Caki2 (cell line): ENCODE measurements around the gene CLDN34. TPM values are rescaled to one million over a fixed set of nuclear protein-coding genes. Genes with fewer than 3 reads are reported as not detected.
A peak's percentile ranks its signal among the peaks of the same experiment; 100 is the strongest.

Experiments
- DNase-seq: peaks from one replicate; pipeline ENCODE4 v3.0.0-alpha.2; 2015; ENCODE audit warnings: low read depth
- in situ Hi-C: cut with HindIII; loops from 2 replicates; pipeline ENCODE4 v1.10.0; 2016; ENCODE audit warnings: low sequenced_read_pairs, low pct_unique_long_range_greater_than_20kb, mixed read lengths
- total RNA-seq: library from RNA; depleted of rRNA; stranded (reverse); fragments of >200 nt; shearing (Covaris generic); gene quantifications from 2 replicates; pipeline ENCODE4 v1.2.3, GENCODE V29; 2014; ENCODE audit warnings: low replicate concordance

CLDN34 gene
- total RNA-seq, 1 experiment from 2014 or later = not detected

DNA sequence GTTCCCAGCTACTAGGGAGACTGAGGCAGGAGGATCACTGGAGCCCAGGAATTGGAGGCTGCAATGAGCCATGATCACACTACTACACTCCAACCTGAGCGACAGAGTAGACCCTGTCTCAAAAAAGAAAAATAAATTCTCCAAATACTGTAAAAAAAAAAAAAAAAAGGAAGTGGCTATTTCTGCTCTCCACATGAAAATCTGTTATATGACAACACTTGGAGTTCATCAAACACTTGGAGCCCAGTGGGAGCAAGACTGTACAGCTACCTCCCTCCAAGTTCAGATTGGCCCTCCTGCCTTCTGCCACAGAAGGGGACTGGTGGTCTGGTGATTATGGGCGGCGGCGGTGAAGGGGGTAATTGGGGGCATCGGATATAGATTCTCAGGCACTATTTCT lies 9.0 kb upstream of the CLDN34 start:
- DNase-seq = no peak
- in situ Hi-C loops = no loop called here

DNA sequence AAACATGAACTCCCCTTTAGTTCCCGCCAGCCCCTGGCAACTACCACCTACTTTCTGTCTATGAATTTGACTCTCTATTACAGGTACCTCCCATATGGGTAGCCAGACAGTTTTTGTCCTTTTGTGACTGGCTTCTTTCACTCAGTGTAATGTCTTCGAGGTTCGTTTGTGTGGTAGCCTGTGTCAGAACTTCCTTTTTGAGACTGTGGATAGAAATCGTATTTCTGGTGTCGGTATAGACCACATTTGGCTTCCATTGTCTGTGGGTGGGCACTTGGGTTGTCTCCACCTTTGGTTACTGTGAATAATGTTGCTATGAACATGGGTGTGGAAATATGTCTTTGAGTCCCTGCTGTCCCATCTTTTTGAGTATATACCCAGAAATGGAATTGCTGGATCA lies 5.4 kb upstream of the CLDN34 start:
- in situ Hi-C loops = no loop called here
- no peak for DNase-seq

- in situ Hi-C loops = no loop called here
- DNase-seq = no peak
Measured at GRCh38 chrX:9977635-9978034, 10.5 kb downstream of the CLDN34 start.

DNA sequence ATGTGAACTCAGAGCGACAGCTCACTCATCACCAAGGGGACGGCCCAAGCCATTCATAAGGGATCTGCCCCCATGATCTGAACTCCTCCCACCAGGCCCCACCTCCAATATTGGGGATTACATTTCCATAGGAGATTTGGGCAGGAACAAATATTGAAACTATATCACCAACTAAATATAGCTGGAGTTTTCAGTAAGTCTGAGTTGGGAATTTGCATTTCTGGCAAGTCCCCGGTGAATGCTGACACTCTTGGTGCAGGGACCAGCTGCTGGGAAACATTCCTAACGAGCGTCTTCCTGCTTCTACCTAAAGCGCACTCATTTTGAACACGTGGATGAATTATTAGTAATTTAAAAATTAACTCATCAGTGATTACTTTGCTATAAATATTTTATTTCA lies 13.2 kb downstream of the CLDN34 start:
- in situ Hi-C loops = no loop called here

DNA sequence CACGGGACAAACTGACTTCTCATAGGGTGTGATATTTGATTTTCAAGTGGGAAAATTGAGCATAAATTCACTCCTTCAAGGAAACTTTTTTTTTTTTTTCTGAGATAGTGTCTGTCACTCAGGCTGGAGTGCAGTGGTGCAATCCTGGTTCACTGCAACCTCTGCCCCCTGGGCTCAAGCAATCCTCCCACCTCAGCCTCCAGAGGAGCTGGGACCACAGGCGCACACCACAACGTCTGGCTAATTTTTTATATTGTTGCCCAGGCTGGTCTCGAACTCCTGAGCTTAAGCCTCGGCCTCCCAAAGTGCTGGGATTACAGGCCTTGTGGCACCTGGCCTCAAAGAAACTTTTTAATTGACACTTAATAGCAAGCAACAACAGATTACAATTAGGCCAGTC lies 13.8 kb downstream of the CLDN34 start:
- in situ Hi-C loops = no loop called here
- DNase-seq = no peak

More for the DNA sequence above, 13.2 kb downstream of the CLDN34 start:
- DNase-seq = no peak

- in situ Hi-C loops = no loop called here
- no peak for DNase-seq
Measured at GRCh38 chrX:9983441-9983840, 16.3 kb downstream of the CLDN34 start.

- DNase-seq = no peak
- in situ Hi-C loops = no loop called here
Measured at GRCh38 chrX:9983846-9984245, 16.7 kb downstream of the CLDN34 start.

- in situ Hi-C loops = no loop called here
Measured at GRCh38 chrX:9988762-9989161, 21.6 kb downstream of the CLDN34 start.

GRCh38 chrX:9992061-9992460 lies 24.9 kb downstream of the CLDN34 start:
- in situ Hi-C loops = no loop called here
- DNase-seq = no peak

More at GRCh38 chrX:9988762-9989161, 21.6 kb downstream of the CLDN34 start:
- DNase-seq = no peak

DNA sequence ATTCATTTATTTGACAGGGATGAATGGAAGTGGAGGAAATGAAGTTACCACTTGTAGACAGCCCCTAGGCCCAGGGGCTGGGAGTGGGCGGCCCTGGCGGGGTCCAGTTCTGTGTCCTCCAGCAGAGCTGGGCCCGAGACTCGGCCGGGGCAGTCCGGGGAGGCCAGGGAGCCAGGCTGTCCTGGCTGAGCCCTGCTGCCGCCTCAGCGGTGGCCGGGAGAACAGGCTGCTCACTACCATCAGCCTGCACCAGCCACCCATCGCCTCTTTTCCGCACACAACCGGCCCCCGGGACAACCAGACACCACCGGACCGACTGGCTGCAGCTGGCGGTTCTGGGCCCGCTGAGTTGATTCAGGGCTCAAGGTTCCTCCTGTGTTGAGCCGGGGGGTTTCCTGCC lies 25.6 kb downstream of the CLDN34 start:
- in situ Hi-C loops = no loop called here
- DNase-seq = no peak

DNA sequence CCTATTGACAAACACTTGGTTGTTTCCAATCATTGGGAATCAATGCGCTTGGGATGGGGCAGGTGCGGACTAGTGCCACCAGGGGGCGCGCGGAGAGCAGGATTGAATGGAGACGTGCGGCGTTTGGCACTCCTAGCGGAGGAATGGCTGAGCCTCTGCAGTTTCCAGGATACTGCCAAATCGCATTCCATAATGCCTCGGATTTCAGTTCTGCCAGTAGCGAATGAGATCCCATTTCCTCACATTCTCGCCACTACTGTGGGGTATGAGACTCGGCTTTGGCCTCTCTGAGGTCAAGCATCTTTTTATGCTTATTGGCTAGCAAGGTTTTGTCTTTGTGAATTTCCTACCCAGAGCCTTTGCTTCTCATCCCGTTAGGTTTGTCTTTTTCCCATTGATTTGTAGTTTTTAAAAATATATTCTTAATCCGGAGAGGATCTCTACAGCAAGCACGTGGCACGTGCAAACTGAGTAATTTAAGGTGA lies 28.7 kb downstream of the CLDN34 start:
- peak; percentile 44 for DNase-seq
- in situ Hi-C loops = no loop called here

- in situ Hi-C loops = no loop called here
- DNase-seq = no peak
Measured at GRCh38 chrX:9997041-9997440, 29.9 kb downstream of the CLDN34 start.

- DNase-seq = no peak
- in situ Hi-C loops = no loop called here
Measured at GRCh38 chrX:9997524-9997923, 30.4 kb downstream of the CLDN34 start.

DNA sequence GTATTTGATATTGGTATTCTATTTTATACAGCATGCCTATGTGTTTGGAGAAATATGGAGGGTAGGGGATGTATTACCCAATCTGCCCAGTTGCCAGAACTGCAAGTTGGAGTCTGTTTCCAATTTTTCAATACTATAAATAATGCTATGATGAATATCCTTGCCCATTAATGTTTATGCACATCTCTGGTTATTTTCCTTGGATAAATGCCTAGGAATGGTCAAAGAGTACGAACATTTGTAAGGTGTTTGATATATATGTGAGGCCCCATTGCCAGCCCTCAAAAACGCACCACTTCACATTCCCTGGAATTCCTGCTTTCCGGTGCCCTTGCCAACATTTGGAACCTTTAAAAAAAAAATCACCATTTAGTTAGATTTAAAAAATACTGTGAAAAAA lies 34.3 kb downstream of the CLDN34 start:
- DNase-seq = no peak
- in situ Hi-C loops = no loop called here

DNA sequence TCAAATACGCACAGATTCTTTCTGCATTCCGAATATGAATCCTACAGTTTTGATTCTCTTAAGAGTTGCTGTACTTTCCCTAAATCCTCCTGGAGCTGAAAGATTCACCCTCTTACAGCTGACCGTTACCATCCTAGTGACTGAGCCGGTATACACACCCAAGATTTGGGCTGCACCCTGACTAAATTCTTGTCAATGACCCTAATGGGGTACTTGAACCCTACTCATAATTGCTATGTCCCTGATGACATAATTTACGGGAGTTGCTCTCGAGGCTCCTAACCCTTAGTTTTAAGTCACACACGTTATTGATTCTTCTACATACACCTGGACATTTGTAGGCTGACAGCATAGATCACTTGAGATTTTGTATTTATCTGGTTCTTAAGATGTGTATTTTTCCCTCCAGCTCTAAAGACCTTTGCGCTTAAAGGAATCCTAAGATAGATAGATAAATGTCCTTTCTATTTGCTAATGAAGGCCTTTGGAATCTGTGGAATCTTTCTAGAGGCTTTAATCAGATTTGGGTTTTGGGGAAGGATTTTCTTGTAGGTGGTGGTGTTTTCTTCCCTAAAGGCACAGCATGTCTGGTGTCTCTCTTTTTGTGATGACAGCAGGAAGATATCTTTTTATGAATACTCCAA lies 37.8 kb downstream of the CLDN34 start:
- no peak for DNase-seq
- in situ Hi-C loops = no loop called here

- DNase-seq = no peak
- in situ Hi-C loops = no loop called here
Measured at GRCh38 chrX:10006086-10006485, 38.9 kb downstream of the CLDN34 start.

- in situ Hi-C loops = no loop called here
Measured at GRCh38 chrX:10006770-10007169, 39.6 kb downstream of the CLDN34 start.

DNA sequence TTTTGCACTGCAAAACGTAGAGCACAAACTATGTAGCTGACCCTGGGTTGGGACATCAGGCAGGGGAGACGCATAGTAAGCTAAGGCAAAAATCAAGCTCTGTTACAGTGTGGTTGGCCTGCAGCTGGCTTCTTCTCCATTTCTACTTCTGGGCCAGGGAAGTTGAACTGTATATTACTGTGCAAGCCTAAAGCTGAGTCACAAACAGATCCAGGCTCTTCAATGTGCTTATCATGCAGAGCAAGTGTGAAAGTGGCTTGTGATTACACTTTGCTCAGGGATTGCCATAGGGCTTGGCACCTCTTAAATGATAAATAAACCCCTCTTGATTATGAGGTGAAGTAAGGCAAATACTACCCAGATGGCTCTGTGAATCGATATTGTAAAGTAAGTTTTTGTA lies 40.5 kb downstream of the CLDN34 start:
- in situ Hi-C loops = no loop called here
- DNase-seq = no peak

More at GRCh38 chrX:10006770-10007169, 39.6 kb downstream of the CLDN34 start:
- no peak for DNase-seq

- in situ Hi-C loops = no loop called here
- no peak for DNase-seq
Measured at GRCh38 chrX:10008483-10009056, 41.4 kb downstream of the CLDN34 start.

GRCh38 chrX:10009741-10010140 lies 42.6 kb downstream of the CLDN34 start:
- in situ Hi-C loops = no loop called here
- DNase-seq = no peak
